NCI-H187 treated with DMSO at 0.1 percent for 48 hours (cell line): ENCODE data around the gene PHETA2.

Experiments used
- DNase-seq: peaks from one replicate; lab custom pipeline; 2025; lab: John Stamatoyannopoulos, UW

The PHETA2 gene, protein sequence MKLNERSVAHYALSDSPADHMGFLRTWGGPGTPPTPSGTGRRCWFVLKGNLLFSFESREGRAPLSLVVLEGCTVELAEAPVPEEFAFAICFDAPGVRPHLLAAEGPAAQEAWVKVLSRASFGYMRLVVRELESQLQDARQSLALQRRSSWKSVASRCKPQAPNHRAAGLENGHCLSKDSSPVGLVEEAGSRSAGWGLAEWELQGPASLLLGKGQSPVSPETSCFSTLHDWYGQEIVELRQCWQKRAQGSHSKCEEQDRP

GRCh38 chr22:42074132-42074811 lies at the start of gene PHETA2:
TSS of gene PHETA2 (plus strand) at chr22:42074248. CDS start at chr22:42077294, 3,046 bp downstream.
- DNase-seq = no peak

- no peak for DNase-seq
Measured at GRCh38 chr22:42025421-42025820, 48.6 kb upstream of the PHETA2 start.

GRCh38 chr22:42026705-42027104 lies 47.3 kb upstream of the PHETA2 start:
- no peak for DNase-seq

DNA sequence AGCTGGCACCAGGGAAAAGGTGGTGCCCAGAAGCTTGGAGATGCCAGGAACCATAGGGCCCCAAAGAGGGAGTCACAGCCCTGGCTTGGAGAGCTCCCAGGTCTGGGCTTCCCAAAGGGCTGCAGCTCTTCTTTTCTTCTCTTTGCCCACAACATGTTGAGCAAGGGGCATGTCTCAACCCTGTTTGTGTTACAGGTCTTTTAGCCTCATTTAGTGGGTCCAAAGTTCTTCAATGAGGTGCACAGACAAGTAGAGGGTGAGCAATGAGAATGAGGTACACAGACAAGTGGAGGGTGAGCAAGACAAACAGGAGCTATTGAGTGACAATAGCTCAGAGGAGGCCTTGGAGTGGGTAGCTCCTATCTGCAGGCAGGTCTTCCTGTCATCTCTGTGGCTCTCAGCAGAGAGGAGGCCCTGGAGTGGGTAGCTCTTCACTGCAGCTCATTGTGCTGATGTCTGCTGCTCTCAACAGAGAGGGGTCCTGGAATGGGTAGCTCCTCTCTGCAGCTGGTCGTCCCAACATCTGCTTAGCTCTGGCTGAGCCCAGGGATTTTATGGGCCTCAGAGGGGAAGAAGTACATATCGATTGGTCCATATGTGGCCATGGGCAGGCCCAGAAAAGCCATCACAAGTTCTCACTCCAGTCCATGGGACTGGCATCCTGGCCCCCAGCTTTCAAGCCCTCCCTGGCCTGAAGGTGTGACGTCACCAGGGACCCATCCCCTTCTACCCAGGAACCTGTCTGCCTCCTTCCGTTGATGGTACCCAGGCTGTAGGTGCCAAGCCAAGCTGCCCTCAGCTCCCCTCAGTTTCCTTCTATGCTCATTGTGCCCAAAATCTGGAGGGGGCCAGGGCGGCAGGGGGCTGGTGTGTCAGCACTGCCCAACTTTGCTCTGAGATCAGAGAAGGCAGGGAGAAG lies 40.5 kb upstream of the PHETA2 start:
- no peak for DNase-seq

- no peak for DNase-seq
Measured at GRCh38 chr22:42035256-42035655, 38.8 kb upstream of the PHETA2 start.

DNA sequence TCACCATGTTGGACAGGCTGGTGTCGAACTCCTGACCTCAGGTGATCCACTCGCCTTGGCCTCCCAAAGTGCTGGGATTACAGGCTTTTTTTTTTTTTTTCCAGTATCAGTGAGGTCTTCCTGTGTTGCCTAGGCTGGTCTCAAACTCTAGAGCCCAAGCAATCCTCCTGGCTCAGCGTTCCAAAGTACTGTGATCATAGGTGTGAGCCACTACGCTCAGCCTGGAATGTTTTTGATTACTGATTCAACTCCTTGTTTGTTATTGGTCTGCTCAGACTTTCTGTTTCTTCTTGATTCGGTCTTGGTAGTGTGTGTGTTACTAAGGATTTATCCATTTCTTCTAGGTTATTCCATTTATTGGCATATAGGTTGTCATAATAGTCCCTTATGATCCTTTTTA lies 34.8 kb upstream of the PHETA2 start:
- DNase-seq = no peak

- DNase-seq = no peak
Measured at GRCh38 chr22:42041784-42042183, 32.3 kb upstream of the PHETA2 start.

DNA sequence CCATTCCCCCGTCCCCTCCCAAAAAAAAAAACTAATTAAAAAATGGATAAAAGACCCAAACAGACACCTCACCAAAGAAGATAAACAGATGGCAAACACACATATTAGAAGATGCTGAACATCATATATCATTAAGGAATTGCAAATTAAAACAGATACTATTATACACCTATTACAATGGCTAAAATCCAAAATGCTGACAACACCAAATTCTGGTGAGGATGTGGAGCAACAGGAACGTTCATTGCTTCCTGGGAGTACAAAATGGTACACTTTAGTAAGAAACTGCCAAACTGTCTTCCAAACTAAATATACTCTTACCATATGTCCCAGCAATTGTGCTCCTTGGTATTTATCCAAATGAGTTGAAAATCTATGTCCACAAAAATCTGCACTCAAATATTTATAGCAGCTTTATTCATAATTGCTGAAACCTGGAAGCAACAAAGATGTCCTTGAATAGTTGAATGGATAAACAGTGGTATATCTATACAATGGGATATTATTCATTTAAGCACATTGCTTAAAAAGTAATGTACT lies 23.3 kb upstream of the PHETA2 start:
- DNase-seq = no peak

- DNase-seq = no peak
Measured at GRCh38 chr22:42052765-42053164, 21.3 kb upstream of the PHETA2 start.

DNA sequence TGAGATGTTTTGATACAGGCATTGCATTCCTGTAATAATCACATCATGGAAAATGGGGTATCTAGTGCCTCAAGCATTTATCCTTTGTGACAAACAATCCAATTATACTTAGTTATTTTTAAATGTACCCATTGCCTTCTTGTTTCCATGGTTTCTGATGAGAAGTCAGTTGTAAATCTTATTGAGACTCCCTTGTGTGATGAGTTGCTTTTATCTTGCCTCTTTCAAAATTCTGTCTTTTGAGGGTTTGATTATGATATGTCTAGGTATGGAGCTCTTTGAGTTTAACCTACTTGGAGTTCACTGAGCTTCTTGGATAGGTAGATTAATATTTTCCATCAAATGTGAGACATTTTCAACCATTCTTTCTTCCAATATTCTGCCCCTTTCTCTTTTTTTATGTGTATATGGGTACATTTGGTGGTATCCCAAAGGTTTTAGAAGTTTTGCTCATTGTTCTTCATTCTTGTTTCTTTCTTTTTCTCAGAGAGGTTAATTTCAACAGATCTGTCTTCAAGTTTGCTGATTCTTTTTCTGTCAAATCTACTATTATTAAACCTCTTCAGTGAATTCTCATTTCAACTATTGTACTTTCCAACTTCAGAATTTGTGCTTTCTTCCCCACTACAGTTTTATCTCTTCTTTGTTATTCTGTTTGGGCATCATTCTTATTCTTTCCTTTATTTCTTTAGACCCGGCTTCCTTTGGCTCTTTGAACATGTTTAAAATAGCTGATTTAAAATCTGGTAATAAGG lies 17.1 kb upstream of the PHETA2 start:
- DNase-seq = no peak

GRCh38 chr22:42060489-42060888 lies 13.6 kb upstream of the PHETA2 start:
- no peak for DNase-seq

DNA sequence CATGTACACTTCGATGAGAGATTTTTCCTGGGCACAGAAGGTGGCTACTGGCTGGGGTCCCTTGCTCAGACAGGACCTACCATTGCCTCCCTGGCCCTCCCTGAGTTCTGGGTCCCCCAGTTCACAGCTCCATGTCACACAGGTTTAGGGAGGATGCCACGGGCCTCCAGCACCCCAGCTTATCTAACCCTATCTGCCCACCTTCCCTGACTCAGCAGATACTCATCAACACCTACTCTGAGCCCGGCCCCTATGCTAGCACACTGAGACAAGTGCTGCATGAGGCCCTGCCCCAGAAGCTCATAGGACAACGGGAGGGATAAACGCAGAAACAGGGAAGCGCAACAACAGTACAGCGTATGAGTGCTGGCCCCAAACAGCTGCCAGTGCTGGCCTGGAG lies 13.0 kb upstream of the PHETA2 start:
- DNase-seq = no peak

DNA sequence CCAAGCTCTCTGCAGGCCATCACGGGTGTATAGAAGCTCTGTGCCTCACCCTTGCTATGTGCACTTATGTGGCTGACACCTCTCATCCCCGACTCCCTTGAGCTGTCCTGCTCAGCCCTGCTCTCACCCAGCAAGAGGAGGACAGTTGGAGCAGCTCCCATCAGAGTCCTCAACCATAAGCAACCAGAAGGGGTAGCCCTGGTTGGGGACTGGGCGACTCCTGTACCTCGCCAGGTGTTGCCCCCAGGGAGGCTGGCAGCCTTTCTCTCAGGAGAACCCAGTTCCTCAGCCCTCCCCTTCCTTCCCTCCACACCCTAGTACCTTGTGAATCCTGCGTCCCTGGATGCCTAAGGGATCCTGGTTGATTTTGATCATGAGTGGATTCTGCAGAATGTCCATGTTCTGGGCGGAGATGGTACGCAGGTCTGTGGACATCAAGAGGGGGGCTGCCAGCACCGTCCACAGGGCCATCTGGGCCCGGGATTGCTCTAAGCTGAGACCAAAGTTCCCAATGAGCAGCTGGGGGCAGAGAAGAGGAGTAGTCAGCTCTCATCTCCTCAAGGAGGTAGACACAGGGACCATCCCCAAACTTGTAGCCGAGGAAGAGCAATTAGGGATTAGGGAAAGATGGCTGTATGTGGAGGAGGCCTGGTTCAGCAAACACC lies 11.4 kb upstream of the PHETA2 start:
- DNase-seq = no peak

DNA sequence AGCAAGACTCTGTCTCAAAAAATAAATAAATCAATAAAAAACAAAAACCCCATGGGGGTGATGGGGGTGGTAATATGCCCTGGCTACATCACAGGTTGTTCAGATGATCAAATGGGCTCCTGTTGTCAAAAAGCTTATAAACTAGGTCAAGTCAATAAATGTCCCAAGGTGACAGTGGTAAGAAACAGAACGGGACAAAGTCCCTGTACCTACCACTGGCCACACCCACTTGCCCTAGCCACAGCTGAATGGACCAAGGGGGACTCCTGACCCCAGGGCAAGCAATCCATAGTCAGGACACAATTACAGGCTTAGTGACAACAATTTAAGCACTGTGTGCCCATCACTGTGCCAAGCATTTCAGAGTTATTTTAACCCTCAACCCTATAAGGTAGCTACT lies 9.4 kb upstream of the PHETA2 start:
- DNase-seq = no peak

GRCh38 chr22:42065438-42066125 lies 8.5 kb upstream of the PHETA2 start:
- no peak for DNase-seq

DNA sequence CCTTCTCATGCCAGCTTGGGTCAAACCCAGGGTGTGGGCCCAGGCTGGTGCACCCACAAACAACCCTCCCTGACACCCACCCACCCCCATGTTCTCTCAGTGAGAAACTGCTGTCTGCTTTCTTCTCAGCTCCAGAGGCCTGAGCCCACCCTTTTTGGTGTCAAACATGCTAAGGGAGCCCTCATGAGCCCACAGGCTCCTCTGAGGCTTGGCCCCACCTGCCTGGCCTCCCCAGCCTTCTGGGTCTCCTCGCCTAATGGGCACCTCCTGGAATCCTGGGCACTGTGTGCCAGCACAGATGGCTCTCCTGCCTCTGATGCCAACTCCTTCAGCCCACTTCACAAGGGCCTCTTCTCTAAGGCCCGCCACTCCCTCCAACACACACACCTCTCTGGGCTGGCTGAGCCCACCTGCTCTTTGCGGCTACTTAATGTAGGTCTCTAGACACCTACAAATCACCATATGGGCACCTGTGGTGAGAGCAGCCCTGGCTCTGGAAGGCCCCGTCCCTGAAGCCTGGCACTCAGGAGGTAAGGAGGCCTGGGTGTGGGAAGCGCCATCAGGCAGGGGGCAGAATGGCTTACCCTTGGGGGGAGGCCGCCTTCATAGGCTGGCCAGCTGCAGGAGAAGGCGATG lies 7.8 kb upstream of the PHETA2 start:
- DNase-seq = no peak

- no peak for DNase-seq
Measured at GRCh38 chr22:42066937-42067336, 7.1 kb upstream of the PHETA2 start.

DNA sequence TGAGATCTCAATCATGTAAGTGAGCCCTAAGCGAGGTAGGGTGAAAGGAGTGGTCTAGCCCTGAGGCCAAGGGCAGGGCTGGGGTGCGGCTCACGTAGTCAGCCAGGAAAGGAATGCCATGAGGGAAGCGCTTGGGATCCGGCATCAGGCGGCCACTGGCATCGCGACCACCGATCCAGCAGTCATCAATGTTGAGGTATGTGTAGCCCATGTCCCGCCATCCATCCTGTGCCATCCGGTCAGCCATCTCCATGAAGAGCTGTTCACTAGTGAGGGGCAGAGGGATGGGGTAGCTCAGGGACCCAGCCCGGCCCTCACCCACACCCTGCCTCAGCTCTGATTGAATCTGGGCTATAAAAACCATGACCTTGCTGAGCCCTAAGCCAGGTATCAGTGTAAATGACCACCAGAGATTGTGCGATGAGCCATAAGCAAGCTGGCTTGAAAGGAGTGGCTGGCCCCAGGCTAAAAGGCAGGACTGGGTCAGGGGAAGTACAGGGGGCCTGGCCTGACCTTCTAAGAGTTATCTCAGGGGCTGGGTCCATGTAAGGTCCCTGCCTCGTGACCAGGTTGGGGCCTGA lies 6.3 kb upstream of the PHETA2 start:
- DNase-seq = no peak

DNA sequence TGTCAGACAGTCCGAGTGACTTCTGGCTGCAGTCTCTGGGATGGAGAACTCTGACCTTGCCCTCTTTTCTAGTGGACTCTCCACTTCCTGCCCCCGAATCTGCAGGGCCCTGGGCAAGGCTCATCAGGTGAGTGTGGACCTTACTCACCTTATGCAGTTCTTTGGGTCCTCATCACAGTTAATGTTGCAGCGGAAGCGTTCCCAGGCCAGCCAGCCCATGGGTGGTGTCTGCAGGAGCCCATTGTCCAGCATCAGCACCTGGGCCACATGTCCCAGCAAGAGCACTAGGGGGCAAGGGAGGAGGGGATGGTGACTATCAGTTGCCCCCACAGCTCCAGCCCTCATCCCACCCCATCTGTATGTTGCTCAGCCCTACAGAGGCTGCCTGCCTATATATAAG lies 5.8 kb upstream of the PHETA2 start:
- no peak for DNase-seq
